B cell (primary cell): ENCODE results near the gene LSS. TPM values are rescaled to one million over a fixed set of nuclear protein-coding genes. Genes with fewer than 3 reads are reported as not detected.

ENCODE experiments used
- ATAC-seq: fragments of 200-7000 bp; cut with Tn5 transposase; one replicate; pipeline ENCODE4 v1.10.0; 2021; ENCODE audit warnings: low read depth, mild to moderate bottlenecking, moderate number of reproducible peaks, moderate library complexity
- CTCF ChIA-PET: fragments of 350-600 bp; sonication (Branson Sonifier 250); formaldehyde crosslinking; loops from one replicate; lab custom pipeline; 2021; ENCODE audit warnings: antibody characterized with exemption, inconsistent platforms; lab: Charles Lee
- POLR2A ChIA-PET: fragments of 350-600 bp; sonication (Branson Sonifier 250); formaldehyde crosslinking; loops from one replicate; lab custom pipeline; 2021; ENCODE audit warnings: antibody characterized with exemption; lab: Charles Lee
- DNase-seq: peaks from one replicate; pipeline ENCODE4 v3.0.0; 2013
- H2AFZ ChIP-seq: 2 replicates; pipeline ENCODE4 v1.6.1; 2012; ENCODE audit warnings: mild to moderate bottlenecking, low read depth, low read length; ENCODE audit not compliant: insufficient read depth, poor library complexity, severe bottlenecking
- H3K27ac ChIP-seq, 2 donors: 1 replicate in 1 of 2; 2 replicates in 1 of 2; pipeline ENCODE4 v1.5.1; 2012 to 2013; ENCODE audit warnings: low read length in 2 of 2, mild to moderate bottlenecking in 2 of 2, moderate library complexity in 1 of 2
- H3K27me3 ChIP-seq, 4 experiments: fragments of 200-600 bp in 1 of 4; sonication (generic) in 1 of 4; replicated peaks in 1 of 4; 1 replicate in 2 of 4; 2 replicates in 2 of 4; pipeline versions ENCODE4 v1.6.1 to v1.7.0; 2013 to 2016; ENCODE audit warnings: low read length in 3 of 4, mild to moderate bottlenecking in 2 of 4, mixed read lengths in 1 of 4, moderate library complexity in 1 of 4; ENCODE audit not compliant: insufficient read depth in 4 of 4, control insufficient read depth in 3 of 4; ENCODE audit errors: control extremely low read depth in 1 of 4
- H3K36me3 ChIP-seq, 2 experiments: replicated peaks in 1 of 2; 1 replicate in 1 of 2; 2 replicates in 1 of 2; pipeline versions ENCODE4 v1.6.1 to v1.7.1; 2013; ENCODE audit warnings: low read length in 1 of 2; ENCODE audit not compliant: insufficient read depth in 2 of 2, control insufficient read depth in 1 of 2; ENCODE audit errors: control extremely low read depth in 1 of 2, extremely low read depth in 1 of 2
- H3K4me1 ChIP-seq, 2 donors: fragments of 200-600 bp in 1 of 2; sonication (generic) in 1 of 2; 1 replicate in 1 of 2; 2 replicates in 1 of 2; pipeline versions ENCODE4 v1.5.1 to v1.6.1; 2013 to 2017; ENCODE audit warnings: low read length in 2 of 2; ENCODE audit not compliant: control insufficient read depth in 2 of 2, insufficient read depth in 2 of 2
- H3K4me2 ChIP-seq: replicated peaks from 2 replicates; pipeline ENCODE3; 2012; ENCODE audit warnings: mild to moderate bottlenecking, low read depth, low read length; ENCODE audit not compliant: poor library complexity, severe bottlenecking
- H3K4me3 ChIP-seq, 5 experiments: fragments of 200-600 bp in 1 of 5; sonication (generic) in 1 of 5; 1 replicate in 3 of 5; 2 replicates in 2 of 5; pipeline versions ENCODE4 v1.5.1 to v1.7.0; 2011 to 2016; ENCODE audit warnings: low read length in 4 of 5, mild to moderate bottlenecking in 4 of 5, low read depth in 2 of 5, control low read depth in 1 of 5, moderate library complexity in 1 of 5; ENCODE audit not compliant: insufficient read depth in 1 of 5; ENCODE audit errors: control extremely low read depth in 1 of 5, extremely low read depth in 1 of 5
- H3K79me2 ChIP-seq: fragments of 200-600 bp; sonication (generic); one replicate; pipeline ENCODE4 v1.6.0; 2016; ENCODE audit warnings: low read length; ENCODE audit not compliant: control insufficient read depth, insufficient read depth
- H3K9ac ChIP-seq: fragments of 200-600 bp; sonication (generic); 2 replicates; pipeline ENCODE4 v1.6.1; 2017; ENCODE audit warnings: mild to moderate bottlenecking, low read length, moderate library complexity
- H3K9me3 ChIP-seq, 3 donors: one replicate each; pipeline versions ENCODE4 v1.6.1 to v1.7.1; 2013; ENCODE audit warnings: low read length in 2 of 3; ENCODE audit not compliant: control insufficient read depth in 2 of 3, insufficient read depth in 1 of 3; ENCODE audit errors: control extremely low read depth in 1 of 3
- H4K20me1 ChIP-seq: 2 replicates; pipeline ENCODE4 v1.6.0; 2012; ENCODE audit warnings: mild to moderate bottlenecking, low read length; ENCODE audit not compliant: insufficient read depth, control insufficient read depth, poor library complexity, severe bottlenecking
- H3K27ac Mint-ChIP-seq: one replicate; pipeline ENCODE4 v1.8.0; 2021; ENCODE audit warnings: mixed read lengths
- H3K27me3 Mint-ChIP-seq: one replicate; pipeline ENCODE4 v1.8.0; 2021; ENCODE audit warnings: mixed read lengths
- H3K4me1 Mint-ChIP-seq: one replicate; pipeline ENCODE4 v1.8.0; 2021; ENCODE audit warnings: mixed read lengths
- H3K4me3 Mint-ChIP-seq: one replicate; pipeline ENCODE4 v1.8.0; 2021; ENCODE audit warnings: mixed read lengths
- H3K9me3 Mint-ChIP-seq: one replicate; pipeline ENCODE4 v1.8.0; 2022; ENCODE audit warnings: mixed read lengths; ENCODE audit not compliant: insufficient read depth
- CTCF ChIP-seq: fragments of 200-600 bp; IDR thresholded peaks from one replicate; pipeline ENCODE4 v1.8.0; 2022; ENCODE audit warnings: antibody characterized with exemption, mild to moderate bottlenecking
- EZH2 ChIP-seq: IDR thresholded peaks from 2 replicates; pipeline ENCODE4 v1.6.1; 2012; ENCODE audit warnings: borderline replicate concordance, low read depth, mild to moderate bottlenecking, moderate library complexity, low read length; ENCODE audit not compliant: insufficient read depth, poor library complexity, severe bottlenecking
- WGBS: methylation state at CpG from one replicate; pipeline ENCODE4 v1.1.5; 2013; ENCODE audit warnings: missing lambda C conversion rate; ENCODE audit not compliant: insufficient coverage; 5-methylcytosine and 5-hydroxymethylcytosine counted together
- intact Hi-C: fragments of 100-400 bp; cut with micrococcal nuclease; formaldehyde crosslinking; loops from one replicate; pipeline ENCODE4 v1.10.0; 2022
- polyA plus RNA-seq: library from polyadenylated mRNA; depleted of rRNA; stranded (reverse); fragments of >200 nt; gene quantifications from 2 replicates; pipeline ENCODE4 v1.2.3, GENCODE V29; 2012
- total RNA-seq, 2 donors: library from RNA; stranded (reverse); fragments of 120-200 nt in 1 of 2; gene quantifications; 1 replicate in 1 of 2; 2 replicates in 1 of 2; pipeline versions ENCODE4 v1.2.3 to v1.2.4, GENCODE V29; 2013 to 2022

Gene LSS
- total and polyA plus RNA-seq, 2 donors (not counting 1 experiment from before 2014, with no cell fraction given), result 30.2 to 58.1 TPM

- no peak overlapping the region for H3K9ac ChIP-seq
- H4K20me1 ChIP-seq, result no peaks in the 10 kb centered on the region
- no peak overlapping the region for H3K27ac ChIP-seq
- Mint-ChIP-seq H3K4me3 (peak overlapping the region; percentile 27), H3K27me3 (no peaks in the 10 kb centered on the region), H3K9me3 (peaks cover 4% of the 10 kb centered on the region), H3K4me1 (peaks cover 5% of the 10 kb centered on the region), H3K27ac (no peak overlapping the region)
- POLR2A ChIA-PET, result no interaction called here
- H2AFZ ChIP-seq, result no peak overlapping the region
- H3K4me2 ChIP-seq, result no peak overlapping the region
- TF ChIP-seq EZH2 (no peak), CTCF (no peak)
- H3K4me1 ChIP-seq, result peaks cover 0 to 10% of the 10 kb centered on the region in 2 donors
- 90% methylated on average over 19 of the region's 24 CpGs for WGBS
- DNase-seq, result no peak
- CTCF ChIA-PET, result no interaction called here
- peaks cover 3% of the 10 kb centered on the region for H3K79me2 ChIP-seq
- intact Hi-C loops, result no loop called here
- ATAC-seq, result no peak
- H3K4me3 ChIP-seq, result no peak overlapping the region
- no peaks in the 10 kb centered on the region for H3K27me3 ChIP-seq
- H3K9me3 ChIP-seq, result peaks cover 0 to 6% (median 0%) of the 10 kb centered on the region in 3 donors
- no peaks in the 10 kb centered on the region for H3K36me3 ChIP-seq
Observed at GRCh38 chr21:46180079-46180722, 48.4 kb downstream of the LSS start.

GRCh38 chr21:46179708-46180078, 48.9 kb downstream of the LSS start:
- H3K9me3 Mint-ChIP-seq, result peaks cover 5% of the 10 kb centered on the region
- no peak overlapping the region for H3K27ac Mint-ChIP-seq
- no peak overlapping the region for H3K4me3 ChIP-seq
- intact Hi-C loops, result no loop called here
- TF ChIP-seq EZH2 (no peak), CTCF (no peak)
- peaks cover 4% of the 10 kb centered on the region for H3K4me1 Mint-ChIP-seq
- 97% methylated on average over 17 of the region's 17 CpGs for WGBS
- no peaks in the 10 kb centered on the region for H3K36me3 ChIP-seq
- no peak overlapping the region for H3K9ac ChIP-seq
- H3K4me3 Mint-ChIP-seq, result no peak overlapping the region
- H3K27ac ChIP-seq, result no peak overlapping the region
- CTCF ChIA-PET, result no interaction called here
- no peak overlapping the region for H2AFZ ChIP-seq
- H3K4me2 ChIP-seq, result no peak overlapping the region
- no peaks in the 10 kb centered on the region for H3K27me3 Mint-ChIP-seq
- no peaks in the 10 kb centered on the region for H3K27me3 ChIP-seq
- H3K4me1 ChIP-seq, result peaks cover 0 to 8% of the 10 kb centered on the region in 2 donors
- POLR2A ChIA-PET, result no interaction called here
- DNase-seq, result peak; percentile 6
- peaks cover 3% of the 10 kb centered on the region for H3K79me2 ChIP-seq
- no peak for ATAC-seq
- H3K9me3 ChIP-seq, result peaks cover 0 to 6% (median 1%) of the 10 kb centered on the region in 3 donors
- no peaks in the 10 kb centered on the region for H4K20me1 ChIP-seq
